Fibroblast of peridontal ligament (primary cell): Measurements from ENCODE around the gene CAMTA1.

Source experiments
- DNase-seq: peaks from one replicate; pipeline ENCODE4 v3.0.0-alpha.2; 2010; ENCODE audit errors: extremely low read depth

Gene CAMTA1

DNA sequence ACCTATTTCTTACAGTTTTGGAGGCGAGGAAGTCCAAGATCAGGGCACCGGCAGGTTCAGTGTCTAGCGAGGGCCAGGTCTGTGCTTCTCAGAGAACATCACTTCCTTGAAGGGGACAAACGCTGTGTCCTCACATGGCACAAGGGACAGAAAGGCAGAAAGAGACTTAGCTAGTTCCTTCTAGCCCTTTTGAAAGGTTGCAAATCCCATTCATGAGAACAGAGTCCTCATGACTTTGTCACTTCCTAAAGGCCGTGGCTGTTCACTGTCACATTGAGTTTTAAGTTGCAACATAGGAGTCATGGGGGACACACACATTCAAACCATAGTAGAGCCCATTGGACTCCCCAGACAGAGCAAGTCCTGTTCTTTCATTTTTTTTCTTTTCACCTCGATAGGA is 1026.2 kb downstream of the CAMTA1 start:
- no peak for DNase-seq

DNA sequence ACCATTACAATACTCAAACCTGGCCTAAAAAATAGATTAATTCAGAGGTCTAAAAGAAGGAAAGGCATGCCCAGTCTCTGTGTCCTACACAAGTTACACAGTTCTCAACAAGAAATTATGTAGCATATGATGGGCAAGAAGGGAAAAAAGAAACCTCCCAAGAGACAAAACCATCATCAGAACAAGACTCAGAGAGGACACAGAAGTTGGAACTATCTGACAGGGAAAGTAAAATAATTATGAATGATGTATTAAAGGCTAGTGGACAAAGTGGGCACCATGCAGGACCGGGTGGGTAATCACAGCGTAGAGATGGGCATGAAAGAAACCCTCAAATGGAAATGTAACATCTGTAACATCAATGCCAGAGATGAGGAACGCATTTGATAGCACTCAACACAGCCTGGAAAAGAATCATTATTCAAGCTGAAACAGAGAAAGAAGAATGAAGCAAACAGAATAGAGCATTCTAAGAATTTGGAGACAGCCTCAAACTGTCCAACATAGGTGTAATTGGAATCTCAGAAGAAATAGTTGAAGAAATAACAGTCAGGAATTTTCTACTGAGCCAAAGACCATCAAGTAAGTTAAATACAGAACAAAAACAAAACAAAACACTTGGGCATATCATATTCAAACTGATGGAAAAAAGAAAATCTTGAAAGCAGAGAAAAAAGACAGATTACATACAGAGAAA is 1028.6 kb downstream of the CAMTA1 start:
- no peak for DNase-seq
